ENCODE data around the gene DPF3.

Gene DPF3

GRCh38 chr14:72610096-72610830 lies 283.6 kb downstream of the DPF3 start:
- no peak for DNase-seq

GRCh38 chr14:72609205-72609916 lies 284.5 kb downstream of the DPF3 start:
- DNase-seq, result no peak

DNA sequence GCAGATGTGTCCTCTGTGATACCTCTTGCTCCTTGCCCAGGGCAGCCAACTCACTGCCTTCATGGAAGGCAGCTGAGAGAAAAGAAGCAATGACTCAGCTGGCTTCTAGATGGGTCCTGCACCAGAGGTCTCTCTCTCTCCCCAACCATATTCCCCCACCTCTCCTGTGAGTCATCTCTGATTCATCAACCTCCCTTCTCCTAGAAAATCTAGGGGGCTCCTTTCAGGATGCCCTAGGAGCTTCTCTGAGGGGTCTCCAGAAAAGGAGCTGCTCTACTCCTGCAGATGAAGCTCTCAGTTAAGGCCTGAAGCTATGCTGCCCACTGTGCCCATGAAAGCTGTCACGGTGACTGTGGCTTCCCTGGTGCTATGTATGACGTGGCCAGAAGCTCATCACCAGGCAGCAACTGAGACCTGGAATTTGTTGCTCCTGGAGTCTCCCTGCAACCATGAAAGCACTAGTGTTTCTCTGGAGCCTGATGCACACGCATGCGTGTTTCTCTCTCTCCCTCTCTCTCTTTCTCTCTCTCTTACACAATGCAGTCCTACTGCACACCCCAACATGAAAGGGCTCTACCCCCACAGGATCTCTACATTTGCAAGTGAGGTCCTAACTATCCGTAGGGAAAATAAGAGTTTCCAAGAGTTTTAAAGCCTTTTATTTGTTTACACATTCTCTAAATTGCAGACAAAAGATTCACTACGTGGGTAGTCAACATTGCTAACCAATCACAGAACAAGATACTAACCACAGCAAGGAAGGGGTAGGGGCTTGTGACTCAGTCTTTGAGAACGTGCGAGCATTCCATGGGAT lies 285.3 kb downstream of the DPF3 start:
- no peak for DNase-seq

- DNase-seq, result no peak
These were observed 286.3 kb downstream of the DPF3 start for GRCh38 chr14:72607386-72608130.

DNA sequence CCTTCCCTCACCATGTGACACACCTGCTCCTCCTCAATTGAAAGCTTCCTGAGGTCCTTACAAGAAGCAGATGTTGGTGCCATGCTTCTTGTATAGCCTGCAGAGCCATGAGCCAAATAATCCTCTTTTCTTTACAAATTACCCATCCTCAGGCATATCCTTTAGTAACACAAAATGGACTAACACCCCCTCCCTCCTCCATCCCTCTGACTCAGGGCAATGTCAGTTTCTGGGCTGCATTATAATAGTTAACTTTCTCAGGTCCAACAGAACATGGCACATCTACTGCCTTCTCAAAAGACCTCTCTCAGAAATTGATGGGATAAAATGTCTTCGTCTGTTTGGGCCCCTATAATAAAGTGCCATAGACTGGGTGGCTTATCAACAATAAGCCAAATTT lies 287.0 kb downstream of the DPF3 start:
- no peak for DNase-seq

- no peak for DNase-seq
These were observed 288.0 kb downstream of the DPF3 start for GRCh38 chr14:72605921-72606220.

DNA sequence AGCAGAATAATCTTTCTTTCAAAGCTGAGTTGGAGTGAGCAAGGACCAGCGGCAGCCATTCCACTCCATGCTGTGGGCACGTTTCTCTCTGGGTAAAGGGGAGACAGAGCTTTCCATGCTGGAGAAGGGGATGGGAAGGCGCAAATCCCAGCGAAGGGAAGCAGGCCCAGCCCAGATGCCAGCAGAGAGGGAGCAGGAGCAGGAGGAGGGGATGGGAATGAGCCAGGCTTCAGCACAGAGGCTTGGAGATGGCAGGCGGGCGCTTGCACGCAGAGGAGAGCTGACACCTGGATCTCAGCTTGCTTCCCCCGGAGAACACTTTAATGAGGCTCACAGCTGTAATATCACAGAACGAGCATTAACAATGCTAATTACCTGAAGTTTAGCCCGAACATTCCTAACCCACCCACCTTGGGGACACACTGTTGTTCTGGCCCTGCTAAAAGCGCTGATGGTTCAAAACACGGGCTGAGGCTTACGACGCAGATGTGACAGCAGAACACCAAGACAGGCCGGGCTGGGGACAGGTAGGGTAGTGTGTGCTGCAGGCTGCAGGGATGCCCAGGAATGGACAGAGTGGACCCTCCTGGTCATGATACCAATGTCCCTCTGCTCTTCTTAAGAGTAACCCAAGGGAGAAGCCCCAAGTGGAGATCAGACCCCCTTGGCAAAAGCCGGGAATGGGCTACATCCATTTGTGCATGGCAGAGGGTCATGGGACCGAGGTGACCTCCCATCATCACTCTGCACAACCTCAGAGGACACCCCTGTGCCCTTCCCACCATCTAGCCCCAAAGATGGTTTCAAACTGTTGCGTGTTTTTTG lies 288.6 kb downstream of the DPF3 start:
- DNase-seq, result no peak

- no peak for DNase-seq
These were observed 289.8 kb downstream of the DPF3 start for GRCh38 chr14:72604133-72604532.

GRCh38 chr14:72603639-72604038 lies 290.3 kb downstream of the DPF3 start:
- DNase-seq, result no peak

DNA sequence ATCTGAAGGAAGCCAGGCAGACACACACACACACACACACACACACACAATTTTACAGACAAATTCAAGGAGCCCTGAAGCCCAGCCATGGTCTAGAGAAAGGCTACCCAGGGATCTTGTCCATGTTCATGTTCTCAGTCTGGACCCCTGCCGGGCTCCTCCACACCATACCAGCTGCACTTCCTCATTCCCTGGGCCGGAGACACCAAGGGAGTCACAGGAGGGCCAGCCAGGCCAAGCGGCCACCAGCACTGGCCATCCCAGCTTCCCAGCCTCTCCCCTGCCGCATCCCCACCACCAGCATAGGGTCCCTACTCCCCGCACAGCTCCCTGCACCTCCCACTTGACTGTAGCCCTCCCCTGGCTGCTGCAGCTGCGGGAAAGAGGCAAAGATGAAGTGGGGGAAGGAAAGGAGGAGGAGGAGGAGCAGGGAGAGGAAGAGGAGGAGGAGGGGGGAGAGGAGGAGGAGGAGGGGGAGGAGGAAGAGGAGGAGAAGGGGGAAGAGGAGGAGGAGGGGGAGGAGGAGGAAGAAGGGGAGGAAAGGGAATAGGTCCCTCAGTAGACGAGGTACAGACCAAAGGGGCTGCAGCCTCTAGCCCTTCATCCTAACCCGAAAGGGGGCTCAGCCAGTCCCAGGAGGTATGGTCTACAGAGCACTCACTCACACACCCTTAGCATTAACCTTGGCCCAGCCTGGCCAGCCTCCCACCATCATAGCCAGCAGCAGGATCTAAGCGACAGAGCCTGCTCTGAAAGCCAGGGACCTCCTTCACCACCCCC lies 293.2 kb downstream of the DPF3 start:
- no peak for DNase-seq

- no peak for DNase-seq
These were observed 294.1 kb downstream of the DPF3 start for GRCh38 chr14:72599579-72600470.

GRCh38 chr14:72598306-72598705 lies 295.6 kb downstream of the DPF3 start:
- DNase-seq, result no peak

DNA sequence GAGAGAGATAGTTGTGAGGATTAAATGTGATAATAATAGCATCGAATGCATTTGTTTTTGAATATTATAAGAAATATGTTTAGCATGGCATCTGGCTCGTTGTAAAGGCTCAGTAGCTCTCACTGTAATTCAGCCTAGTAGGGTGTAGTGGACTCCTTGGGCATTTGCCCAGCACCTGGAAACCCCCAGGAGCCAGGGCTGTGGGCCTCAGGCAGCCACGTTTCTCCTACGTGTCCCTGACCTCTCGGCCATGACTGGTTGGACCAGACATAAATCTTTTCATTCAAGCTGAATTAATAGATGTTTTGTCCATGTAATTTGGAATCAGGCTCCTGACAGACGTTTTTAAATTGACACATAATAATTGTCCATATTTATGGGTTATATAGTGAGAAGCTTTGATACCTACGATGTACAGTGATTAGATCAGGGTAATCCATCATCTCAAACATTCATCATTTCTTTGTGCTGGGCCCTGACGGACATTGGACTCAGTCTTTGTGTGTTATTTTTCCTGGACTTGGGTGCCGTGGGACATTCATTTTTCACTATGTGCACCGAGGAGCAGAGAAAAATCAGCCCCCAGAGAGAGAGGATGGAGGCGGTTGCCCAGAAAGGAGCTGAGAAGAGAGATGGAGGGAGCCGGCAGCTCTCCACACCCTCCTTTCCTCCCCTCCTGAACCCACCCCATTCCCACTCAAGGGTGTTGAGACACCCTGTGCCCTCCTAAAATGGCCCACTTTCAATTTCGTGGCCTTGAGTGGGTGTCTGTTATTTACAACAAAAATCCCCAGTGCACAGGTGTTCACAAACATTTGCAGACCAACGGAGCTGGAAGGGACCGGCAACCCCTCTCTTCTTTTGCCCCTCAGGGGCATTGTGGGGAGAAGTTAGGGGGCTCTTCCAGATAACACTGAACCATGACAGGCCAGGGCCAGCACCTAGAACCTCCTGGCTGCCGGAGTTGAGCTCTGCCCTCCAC lies 296.4 kb downstream of the DPF3 start:
- DNase-seq, result no peak

DNA sequence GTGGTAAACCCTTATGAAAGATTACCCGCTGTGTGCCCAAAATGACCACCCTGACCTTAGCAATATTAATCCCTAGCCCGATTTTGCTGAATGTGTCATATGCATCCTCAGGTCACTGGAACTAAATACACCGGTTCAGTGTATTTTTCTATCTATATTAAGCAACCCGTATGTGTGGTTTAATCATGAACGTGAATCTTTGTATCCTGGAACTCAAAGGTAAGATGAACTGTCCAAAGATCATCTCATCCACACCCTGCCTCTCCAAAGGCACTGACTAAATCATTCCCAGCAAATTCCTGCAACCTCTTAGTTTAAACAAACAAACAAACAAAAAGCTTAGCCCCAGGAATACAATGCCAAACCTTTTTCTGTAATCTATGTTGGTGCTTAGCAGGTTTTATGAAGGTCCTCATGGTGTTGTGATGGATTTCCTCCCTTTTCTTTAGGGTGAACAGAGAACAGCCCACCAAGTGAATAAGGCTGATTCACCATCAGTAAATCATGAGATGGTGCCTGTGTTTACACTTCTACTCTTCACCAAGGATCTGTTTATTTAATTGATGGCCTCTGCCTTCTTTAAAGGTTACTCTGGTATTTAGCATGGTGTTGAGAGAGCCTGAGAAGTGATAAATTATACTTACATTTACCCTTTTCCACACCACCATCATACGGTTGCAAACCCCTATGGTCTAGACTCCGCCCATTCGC lies 298.6 kb downstream of the DPF3 start:
- DNase-seq, result no peak

GRCh38 chr14:72594099-72594901 lies 299.6 kb downstream of the DPF3 start:
- DNase-seq, result no peak

GRCh38 chr14:72591391-72591790 lies 302.5 kb downstream of the DPF3 start:
- no peak for DNase-seq

- no peak for DNase-seq
These were observed 303.3 kb downstream of the DPF3 start for GRCh38 chr14:72590577-72590976.

DNA sequence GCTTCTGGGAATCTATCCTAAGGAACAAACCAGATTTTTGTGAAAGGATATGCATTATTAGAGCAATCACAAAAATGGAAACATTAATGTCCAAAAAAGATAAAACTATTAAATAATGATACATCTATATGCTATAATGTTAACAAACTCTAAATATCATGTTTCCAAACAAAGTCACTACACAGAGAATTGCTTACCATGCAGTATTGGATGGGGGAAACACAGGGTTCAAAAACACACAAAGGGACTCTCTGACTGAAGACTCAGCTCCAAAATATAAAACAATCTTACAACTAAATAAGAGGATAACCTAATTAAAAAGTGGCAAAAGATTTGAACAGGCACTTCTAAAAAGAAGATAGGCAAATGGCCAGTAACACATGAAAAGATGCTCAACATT lies 304.2 kb downstream of the DPF3 start:
- DNase-seq, result no peak

All from NCI-H510A treated with DMSO at 0.1 percent for 48 hours (cell line).